AG04450 (cell line): ENCODE data around the gene HMG20A. TPM values are rescaled to one million over a fixed set of nuclear protein-coding genes. Genes with fewer than 3 reads are reported as not detected.

Experiments
- CTCF ChIA-PET: fragments of 300-600, 350-600 bp; formaldehyde crosslinking; extraction: SDS; loops from one replicate; lab custom pipeline; 2022; ENCODE audit warnings: antibody characterized with exemption, inconsistent platforms; lab: Charles Lee
- POLR2A ChIA-PET: fragments of 350-600 bp; formaldehyde crosslinking; extraction: SDS; loops from one replicate; lab custom pipeline; 2021; ENCODE audit warnings: antibody characterized with exemption, inconsistent platforms; lab: Yijun Ruan, JAX
- DNase-seq: peaks from one replicate; pipeline ENCODE4 v3.0.0-alpha.2; 2011; ENCODE audit warnings: low read depth, low spot score
- H3K27ac ChIP-seq: one replicate; pipeline ENCODE4 v1.5.1; 2012; ENCODE audit warnings: low read depth, low read length, control low read depth
- H3K27me3 ChIP-seq: one replicate; pipeline ENCODE4 v1.6.0; 2012; ENCODE audit warnings: low read length; ENCODE audit not compliant: control insufficient read depth, insufficient read depth
- H3K4me3 ChIP-seq: 2 replicates; pipeline ENCODE4 v1.5.1; 2011; ENCODE audit warnings: mild to moderate bottlenecking, low read depth, low read length, control low read depth
- H3K9me3 ChIP-seq: 2 replicates; pipeline ENCODE4 v1.5.1; 2012; ENCODE audit warnings: low read length; ENCODE audit not compliant: control insufficient read depth, insufficient read depth
- CTCF ChIP-seq: IDR thresholded peaks from 2 replicates; pipeline ENCODE4 v1.5.1; 2011; ENCODE audit warnings: low read depth, low read length, control low read depth, inconsistent platforms
- polyA plus RNA-seq: library from polyadenylated mRNA; depleted of rRNA; stranded (reverse); fragments of >200 nt; gene quantifications from 2 replicates; pipeline ENCODE4 v1.2.3, GENCODE V29; 2011

HMG20A gene
- polyA plus RNA-seq, 1 experiment = 62.5 TPM

GRCh38 chr15:77426377-77426776, 5.7 kb downstream of the HMG20A start:
- Histone ChIP-seq H3K27me3 (no peaks in the 10 kb centered on the region), H3K4me3 (no peak overlapping the region), H3K27ac (no peak overlapping the region), H3K9me3 (no peaks in the 10 kb centered on the region)
- POLR2A ChIA-PET = no interaction called here
- DNase-seq = no peak
- no peak for TF ChIP-seq CTCF
- CTCF ChIA-PET = interaction anchor here (1.7 kb wide), 1 partner anchor 11 kb away, joined by 3 read pairs; no protein-coding TSS in a partner anchor

- no peaks in the 10 kb centered on the region for H3K9me3 ChIP-seq
- H3K27ac ChIP-seq = no peak overlapping the region
- DNase-seq = no peak
- TF ChIP-seq CTCF = no peak
- no peak overlapping the region for H3K4me3 ChIP-seq
- no peaks in the 10 kb centered on the region for H3K27me3 ChIP-seq
- POLR2A ChIA-PET = no interaction called here
- CTCF ChIA-PET = interaction anchor here (1.0 to 1.7 kb wide), 2 partner anchors 11 to 116 kb away, joined by 3 read pairs; no protein-coding TSS in a partner anchor
Observed at GRCh38 chr15:77426871-77427270, 6.2 kb downstream of the HMG20A start.

- DNase-seq = no peak
- no peak for TF ChIP-seq CTCF
- POLR2A ChIA-PET = no interaction called here
- Histone ChIP-seq H3K27ac (no peak overlapping the region), H3K9me3 (no peaks in the 10 kb centered on the region), H3K4me3 (no peak overlapping the region), H3K27me3 (no peaks in the 10 kb centered on the region)
- CTCF ChIA-PET = interaction anchor here (1.0 to 1.3 kb wide), 2 partner anchors 67 to 311 kb away, joined by 4 to 5 read pairs; no protein-coding TSS in a partner anchor
Observed at GRCh38 chr15:77430213-77430612, 9.5 kb downstream of the HMG20A start.

GRCh38 chr15:77430652-77431051, 10.0 kb downstream of the HMG20A start:
- H3K9me3 ChIP-seq = no peaks in the 10 kb centered on the region
- no peak for DNase-seq
- H3K27ac ChIP-seq = no peak overlapping the region
- no peaks in the 10 kb centered on the region for H3K27me3 ChIP-seq
- ChIA-PET CTCF (interaction anchor here (1.0 to 1.3 kb wide), 2 partner anchors 67 to 312 kb away, joined by 4 to 5 read pairs; no protein-coding TSS in a partner anchor), POLR2A (no interaction called here)
- H3K4me3 ChIP-seq = no peak overlapping the region
- no peak for TF ChIP-seq CTCF

GRCh38 chr15:77436822-77437221, 16.1 kb downstream of the HMG20A start:
- CTCF ChIA-PET = no interaction called here
- no peak for DNase-seq
- TF ChIP-seq CTCF = no peak
- Histone ChIP-seq H3K27me3 (no peaks in the 10 kb centered on the region), H3K9me3 (no peaks in the 10 kb centered on the region), H3K4me3 (no peak overlapping the region), H3K27ac (no peak overlapping the region)
- POLR2A ChIA-PET = no interaction called here
